GM12875 (cell line): Measurements from ENCODE around the gene SLC6A3.

Experiments used
- H3K4me3 ChIP-seq: one replicate; pipeline ENCODE4 v1.5.1; 2011; ENCODE audit warnings: low read depth, low read length, control low read depth
- CTCF ChIP-seq: IDR thresholded peaks from 2 replicates; pipeline ENCODE4 v1.5.1; 2011; ENCODE audit warnings: low read depth, mild to moderate bottlenecking, control low read depth, inconsistent platforms, low read length, moderate library complexity, borderline replicate concordance; ENCODE audit not compliant: insufficient read depth

Gene SLC6A3

GRCh38 chr5:1413611-1414241 lies 31.5 kb downstream of the SLC6A3 start:
- TF ChIP-seq CTCF, result no peak
- H3K4me3 ChIP-seq, result no peak overlapping the region

DNA sequence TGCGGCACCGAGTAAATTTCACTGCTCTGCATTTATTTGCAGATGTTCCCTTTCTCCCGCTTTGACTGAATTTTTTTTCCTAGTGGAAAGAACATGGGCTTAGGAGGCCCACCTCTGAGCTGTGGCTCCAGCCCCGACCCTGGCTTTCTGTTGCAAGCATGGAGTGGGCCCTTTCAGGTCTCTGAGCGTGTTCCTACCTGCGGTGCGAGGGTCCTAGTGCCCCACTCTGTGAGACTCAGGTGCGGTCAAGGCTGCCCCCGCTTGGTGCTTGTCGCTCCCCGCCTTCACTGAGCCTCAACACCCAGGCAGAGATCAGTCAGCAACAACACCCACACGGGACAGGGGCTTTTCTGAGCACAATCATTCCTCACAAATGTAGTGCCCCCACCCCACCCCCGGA lies 32.0 kb downstream of the SLC6A3 start:
- H3K4me3 ChIP-seq, result no peak overlapping the region
- no peak for TF ChIP-seq CTCF

GRCh38 chr5:1412621-1413020 lies 32.6 kb downstream of the SLC6A3 start:
- TF ChIP-seq CTCF, result no peak
- H3K4me3 ChIP-seq, result no peak overlapping the region

DNA sequence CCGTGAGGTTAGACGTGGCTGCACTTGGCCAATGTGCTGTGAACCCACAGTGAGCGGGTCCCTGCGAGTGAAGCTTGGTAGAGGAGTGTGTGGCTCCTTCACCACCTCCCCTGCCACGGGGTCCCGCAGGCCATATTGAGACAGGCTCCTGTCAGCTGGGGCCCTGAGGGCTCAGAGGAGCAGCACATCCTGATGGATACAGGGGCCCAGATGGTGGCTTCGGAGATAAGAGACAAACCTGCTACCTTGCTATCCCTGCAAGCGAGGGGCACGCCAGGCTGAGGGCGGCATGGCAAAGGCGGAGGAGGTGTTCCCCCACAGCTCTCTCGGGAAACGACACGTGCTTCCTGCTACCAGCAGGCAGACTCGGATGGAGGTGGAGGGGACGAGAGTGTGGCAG lies 33.1 kb downstream of the SLC6A3 start:
- TF ChIP-seq CTCF, result no peak

DNA sequence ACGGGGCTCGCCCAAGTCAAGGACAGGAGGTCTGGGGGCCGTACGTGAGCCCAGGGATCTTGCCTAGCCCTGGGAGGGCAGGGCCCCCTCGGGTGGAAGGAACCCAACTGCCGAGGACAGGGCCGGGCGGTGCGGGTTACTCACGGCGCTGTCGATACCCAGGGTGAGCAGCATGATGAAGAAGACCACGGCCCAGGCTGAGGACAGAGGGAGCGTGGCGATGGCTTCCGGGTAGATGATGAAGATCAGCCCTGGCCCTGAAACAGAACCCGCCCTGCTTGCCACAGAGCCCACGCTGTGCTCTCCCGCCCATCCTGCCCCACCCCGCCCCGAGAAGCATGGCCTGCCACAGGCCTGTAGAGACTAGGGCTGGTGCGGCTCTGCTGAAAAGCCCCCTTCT lies 34.1 kb downstream of the SLC6A3 start:
- no peak overlapping the region for H3K4me3 ChIP-seq
- TF ChIP-seq CTCF, result no peak

More for the DNA sequence above, 33.1 kb downstream of the SLC6A3 start:
- no peak overlapping the region for H3K4me3 ChIP-seq

DNA sequence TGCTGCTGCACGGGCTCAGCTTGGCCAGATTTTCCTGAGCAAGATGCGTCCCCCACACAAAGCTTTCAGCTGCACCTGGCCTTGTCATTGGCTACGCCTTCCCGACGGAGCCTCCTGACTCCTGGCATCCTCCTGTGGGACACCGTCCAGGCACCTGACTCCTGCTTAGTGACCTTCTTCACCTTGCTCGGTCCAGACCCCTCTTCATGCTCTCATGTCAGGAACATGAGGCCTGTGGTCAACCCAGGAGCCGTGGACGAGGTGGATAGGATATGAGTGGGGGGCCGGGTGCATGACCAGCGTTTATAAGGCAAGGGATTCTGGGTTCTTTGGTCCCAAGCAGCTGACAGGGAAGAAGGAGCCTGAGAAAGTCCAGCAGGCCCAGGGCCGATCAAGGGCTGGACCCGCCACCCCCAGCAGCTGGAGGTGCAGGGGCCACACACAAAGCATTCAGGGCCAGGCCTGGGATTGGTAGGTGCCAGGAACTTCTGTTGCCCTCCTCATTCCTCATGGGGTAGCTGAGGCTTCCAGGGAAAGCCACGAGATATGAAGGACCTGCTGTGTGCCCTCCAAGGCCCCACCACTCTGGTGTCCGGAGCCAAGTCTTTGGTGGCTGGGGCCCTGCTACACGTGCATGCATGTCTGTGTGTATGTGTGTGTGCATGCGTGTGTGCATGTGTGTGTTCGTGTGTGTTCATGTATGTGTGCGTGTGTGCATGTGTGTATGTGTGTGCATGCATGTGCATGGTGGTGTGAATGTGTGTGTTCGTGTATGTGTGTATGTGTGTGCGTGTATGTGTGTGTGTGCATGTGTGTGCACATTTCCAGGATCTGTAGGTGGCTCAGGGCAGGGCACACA lies 34.9 kb downstream of the SLC6A3 start:
- no peak for TF ChIP-seq CTCF
- H3K4me3 ChIP-seq, result no peak overlapping the region

GRCh38 chr5:1409381-1410110 lies 35.7 kb downstream of the SLC6A3 start:
- no peak overlapping the region for H3K4me3 ChIP-seq
- TF ChIP-seq CTCF, result no peak
